H1 (cell line): ENCODE results near the gene RYR3. TPM values are rescaled to one million over a fixed set of nuclear protein-coding genes. Genes with fewer than 3 reads are reported as not detected.

Source experiments
- CTCF ChIA-PET: fragments of 300-600 bp; sonication (Branson Sonifier 250); formaldehyde crosslinking; loops from one replicate; lab custom pipeline; 2021; ENCODE audit not compliant: partially characterized antibody; lab: Charles Lee
- POLR2A ChIA-PET: fragments of 300-600 bp; sonication (Branson Sonifier 250); formaldehyde crosslinking; loops from one replicate; lab custom pipeline; 2021; ENCODE audit warnings: inconsistent platforms; ENCODE audit not compliant: partially characterized antibody; lab: Charles Lee
- DNase-seq, 2 experiments: peaks; one replicate each; pipeline versions ENCODE4 v3.0.0 to v3.0.0-alpha.2; 2010 to 2022; ENCODE audit warnings: low spot score in 2 of 2, low read depth in 1 of 2, mixed read lengths in 1 of 2
- FAIRE-seq: peaks from 2 replicates; lab custom pipeline; 2011; peaks lifted over from hg19 to GRCh38; lab: Jason Lieb, UNC
- H2AFZ ChIP-seq: 2 replicates; pipeline ENCODE4 v1.8.1; 2012; ENCODE audit warnings: low read length, inconsistent platforms
- H2AK5ac ChIP-seq: 2 replicates; pipeline ENCODE4 v1.6.1; 2013; ENCODE audit warnings: low read depth, low read length
- H2BK120ac ChIP-seq: replicated peaks from 2 replicates; pipeline ENCODE3; 2013; ENCODE audit warnings: low read depth, low read length, inconsistent platforms
- H2BK12ac ChIP-seq: 2 replicates; pipeline ENCODE4 v1.6.1; 2013; ENCODE audit warnings: low read depth, low read length
- H2BK15ac ChIP-seq: 2 replicates; pipeline ENCODE4 v1.6.1; 2013; ENCODE audit warnings: low read length
- H2BK20ac ChIP-seq: 2 replicates; pipeline ENCODE4 v1.6.1; 2013; ENCODE audit warnings: low read length
- H2BK5ac ChIP-seq: 2 replicates; pipeline ENCODE4 v1.6.1; 2013; ENCODE audit warnings: low read depth, low read length
- H3K14ac ChIP-seq: 2 replicates; pipeline ENCODE4 v1.6.1; 2013; ENCODE audit warnings: inconsistent platforms; ENCODE audit not compliant: insufficient read length
- H3K18ac ChIP-seq: 2 replicates; pipeline ENCODE4 v1.6.1; 2013; ENCODE audit warnings: low read length; ENCODE audit errors: extremely low read depth
- H3K23ac ChIP-seq: 2 replicates; pipeline ENCODE4 v1.6.1; 2013; ENCODE audit warnings: inconsistent platforms; ENCODE audit not compliant: insufficient read length
- H3K23me2 ChIP-seq: 2 replicates; pipeline ENCODE4 v1.6.1; 2013; ENCODE audit warnings: low read depth, low read length
- H3K27ac ChIP-seq: 2 replicates; pipeline ENCODE4 v1.6.1; 2011; ENCODE audit warnings: low read depth, low read length, inconsistent platforms
- H3K27me3 ChIP-seq, 4 experiments: replicated peaks in 1 of 4; 1 replicate in 1 of 4; 2 replicates in 3 of 4; pipeline versions ENCODE4 v1.6.1 to v1.8.1; 2011 to 2013; ENCODE audit warnings: low read length in 3 of 4, mild to moderate bottlenecking in 3 of 4, inconsistent platforms in 2 of 4, mixed read lengths in 2 of 4, moderate library complexity in 1 of 4; ENCODE audit not compliant: control insufficient read depth in 3 of 4, insufficient read depth in 3 of 4; ENCODE audit errors: extremely low read depth in 1 of 4
- H3K36me3 ChIP-seq, 4 experiments: 2 replicates each; pipeline versions ENCODE4 v1.6.1 to v1.8.1; 2011 to 2013; ENCODE audit warnings: mild to moderate bottlenecking in 4 of 4, low read length in 3 of 4, moderate library complexity in 2 of 4, control low read depth in 1 of 4, inconsistent platforms in 1 of 4; ENCODE audit not compliant: insufficient read depth in 4 of 4, control insufficient read depth in 2 of 4
- H3K4ac ChIP-seq: replicated peaks from 2 replicates; pipeline ENCODE3; 2013; ENCODE audit warnings: low read length, low read depth, mixed read lengths, inconsistent platforms; ENCODE audit not compliant: insufficient read length
- H3K4me1 ChIP-seq, 4 experiments: replicated peaks in 1 of 4; 1 replicate in 1 of 4; 2 replicates in 3 of 4; pipeline versions ENCODE4 v1.6.1 to v1.8.1; 2011 to 2013; ENCODE audit warnings: low read length in 3 of 4, inconsistent platforms in 2 of 4, mixed read lengths in 1 of 4; ENCODE audit not compliant: insufficient read depth in 4 of 4, control insufficient read depth in 3 of 4
- H3K4me2 ChIP-seq, 2 experiments: 2 replicates each; pipeline versions ENCODE4 v1.6.1 to v1.8.1; 2011 to 2013; ENCODE audit warnings: low read depth in 2 of 2, low read length in 2 of 2, control low read depth in 1 of 2, inconsistent platforms in 1 of 2, mild to moderate bottlenecking in 1 of 2; ENCODE audit not compliant: insufficient read depth in 1 of 2
- H3K4me3 ChIP-seq, 4 experiments: fragments of 200-600, 300-600 bp in 1 of 4; sonication (generic), shearing (Covaris generic), sonication (Bioruptor Twin) in 1 of 4; 2 replicates each; pipeline versions ENCODE4 v1.5.1 to v1.8.1; 2011 to 2016; ENCODE audit warnings: low read length in 4 of 4, low read depth in 3 of 4, control low read depth in 2 of 4, inconsistent platforms in 2 of 4, mild to moderate bottlenecking in 2 of 4, mixed read lengths in 1 of 4, moderate library complexity in 1 of 4; ENCODE audit not compliant: insufficient read depth in 2 of 4; ENCODE audit errors: extremely low read depth in 1 of 4
- H3K56ac ChIP-seq: replicated peaks from 2 replicates; pipeline ENCODE3; 2013; ENCODE audit warnings: low read depth, mild to moderate bottlenecking, mixed read lengths, low read length, inconsistent platforms; ENCODE audit not compliant: insufficient read length
- H3K79me1 ChIP-seq: 2 replicates; pipeline ENCODE4 v1.6.1; 2013; ENCODE audit warnings: low read depth, low read length, control low read depth
- H3K79me2 ChIP-seq, 2 experiments: 2 replicates each; pipeline versions ENCODE4 v1.6.1 to v1.8.1; 2012 to 2013; ENCODE audit warnings: low read length in 2 of 2, mild to moderate bottlenecking in 2 of 2, inconsistent platforms in 1 of 2; ENCODE audit not compliant: insufficient read depth in 2 of 2, control insufficient read depth in 1 of 2
- H3K9ac ChIP-seq, 4 experiments: replicated peaks in 1 of 4; 1 replicate in 1 of 4; 2 replicates in 3 of 4; pipeline versions ENCODE4 v1.6.1 to v1.8.1; 2011 to 2013; ENCODE audit warnings: low read depth in 3 of 4, low read length in 3 of 4, control low read depth in 2 of 4, mild to moderate bottlenecking in 2 of 4, moderate library complexity in 2 of 4, inconsistent platforms in 1 of 4; ENCODE audit errors: extremely low read depth in 1 of 4
- H3K9me3 ChIP-seq, 2 experiments: 2 replicates each; pipeline versions ENCODE4 v1.6.1 to v1.8.1; 2012 to 2013; ENCODE audit warnings: mild to moderate bottlenecking in 2 of 2, moderate library complexity in 2 of 2, control low read depth in 1 of 2, inconsistent platforms in 1 of 2, low read depth in 1 of 2, low read length in 1 of 2, mixed read lengths in 1 of 2; ENCODE audit not compliant: insufficient read depth in 2 of 2
- H4K20me1 ChIP-seq, 2 experiments: replicated peaks in 1 of 2; 2 replicates each; pipeline versions ENCODE3 to v1.8.1; 2011 to 2013; ENCODE audit warnings: inconsistent platforms in 2 of 2, low read length in 2 of 2, mild to moderate bottlenecking in 1 of 2; ENCODE audit not compliant: insufficient read depth in 2 of 2, control insufficient read depth in 1 of 2
- H4K5ac ChIP-seq: 2 replicates; pipeline ENCODE4 v1.6.1; 2013; ENCODE audit warnings: low read length, low read depth, mixed read lengths, inconsistent platforms; ENCODE audit not compliant: insufficient read length
- H4K8ac ChIP-seq: 2 replicates; pipeline ENCODE4 v1.8.0; 2013; ENCODE audit warnings: mild to moderate bottlenecking, moderate library complexity, low read length, inconsistent platforms; ENCODE audit not compliant: insufficient read depth; ENCODE audit errors: extremely low read depth
- H4K91ac ChIP-seq: replicated peaks from 2 replicates; pipeline ENCODE3; 2013; ENCODE audit warnings: low read length, mixed read lengths, inconsistent platforms; ENCODE audit not compliant: insufficient read length
- CEBPB ChIP-seq: IDR thresholded peaks from 2 replicates; pipeline ENCODE4 v1.6.1; 2012; ENCODE audit warnings: low read depth, low read length
- CHD1 ChIP-seq: IDR thresholded peaks from 2 replicates; pipeline ENCODE4 v1.6.1; 2012; ENCODE audit warnings: low read depth, low read length, improper control_type of control experiment
- POLR2A ChIP-seq, 2 experiments: IDR thresholded peaks; 1 replicate in 1 of 2; 2 replicates in 1 of 2; pipeline ENCODE4 v1.6.1; 2011; ENCODE audit warnings: low read depth in 2 of 2, low read length in 2 of 2, mild to moderate bottlenecking in 2 of 2; ENCODE audit errors: control extremely low read depth in 1 of 2
- RBBP5 ChIP-seq: IDR thresholded peaks from 2 replicates; pipeline ENCODE4 v1.7.1; 2012; ENCODE audit warnings: low read depth, mild to moderate bottlenecking, inconsistent platforms, low read length, moderate library complexity, borderline replicate concordance
- SP1 ChIP-seq: IDR thresholded peaks from 2 replicates; pipeline ENCODE4 v1.6.1; 2011; ENCODE audit warnings: low read depth, low read length
- TBP ChIP-seq: IDR thresholded peaks from 2 replicates; pipeline ENCODE4 v1.6.1; 2011; ENCODE audit warnings: low read depth, low read length, improper control_type of control experiment
- TCF12 ChIP-seq: IDR thresholded peaks from 2 replicates; pipeline ENCODE4 v1.6.1; 2011; ENCODE audit warnings: low read depth, mild to moderate bottlenecking, low read length
- YY1 ChIP-seq: IDR thresholded peaks from 2 replicates; pipeline ENCODE4 v1.6.1; 2011; ENCODE audit warnings: low read depth, mild to moderate bottlenecking, low read length
- WGBS, 2 experiments: shearing (Covaris generic) in 1 of 2; methylation state at CpG; one replicate each; pipeline versions ENCODE4 v1.1.6 to v1.1.7; 2013 to 2015; ENCODE audit warnings: low lambda C conversion rate in 2 of 2, mixed read lengths in 2 of 2, inconsistent platforms in 1 of 2, low coverage in 1 of 2, missing lambda C conversion rate in 1 of 2; ENCODE audit not compliant: insufficient replicate concordance in 2 of 2, insufficient coverage in 1 of 2, insufficient read length in 1 of 2; ENCODE audit errors: extremely low coverage in 1 of 2, missing lambda C conversion rate in 1 of 2; 5-methylcytosine and 5-hydroxymethylcytosine counted together
- polyA plus RNA-seq, 7 experiments: library from polyadenylated mRNA; depleted of rRNA in 3 of 7; stranded (reverse) in 5 of 7; unstranded in 2 of 7; fragments of >200 nt in 5 of 7; fragments of 200-250 nt in 2 of 7; gene quantifications; 1 replicate in 5 of 7; 2 replicates in 1 of 7; 4 replicates in 1 of 7; pipeline versions ENCODE4 v1.2.1 to v1.2.3, GENCODE V29; 2011 to 2013; ENCODE audit warnings: missing spikeins in 2 of 7, mixed read lengths in 2 of 7
- total RNA-seq: library from RNA; stranded (reverse); fragmentation: NEBNext Ultra II Directional; extraction: Animal tissue kit (Norgen Biotek cat#: 25700); gene quantifications from 2 replicates; pipeline ENCODE4 v1.2.1, GENCODE V29; 2021

The RYR3 gene
- total and polyA plus RNA-seq, 2 of the 8 experiments (the other 6 are each of a cell fraction or from before 2014, with no cell fraction given), result 0.33 to 3.4 TPM

GRCh38 chr15:33865416-33865815 lies 554.6 kb downstream of the RYR3 start:
- Histone ChIP-seq H2AFZ (no peak overlapping the region), H3K79me1 (no peaks in the 10 kb centered on the region), H3K56ac (no peak overlapping the region), H3K4me1 (peaks cover 0 to 5% (median under 1%) of the 10 kb centered on the region in 4 experiments; a peak in 2 of 7 replicates), H3K23me2 (no peaks in the 10 kb centered on the region), H3K27ac (no peak overlapping the region), H4K20me1 (no peaks in the 10 kb centered on the region), H4K91ac (no peak overlapping the region), H4K5ac (no peak overlapping the region), H2BK20ac (no peak overlapping the region), H3K9me3 (no peaks in the 10 kb centered on the region), H3K23ac (no peak overlapping the region), H2BK15ac (no peak overlapping the region), H3K4me3 (no peak overlapping the region), H3K4ac (no peak overlapping the region), H3K27me3 (no peaks in the 10 kb centered on the region), H2BK12ac (no peak overlapping the region), H3K36me3 (no peaks in the 10 kb centered on the region), H3K79me2 (no peaks in the 10 kb centered on the region), H2AK5ac (no peak overlapping the region)
- 87% methylated on average over 6 of the region's 6 CpGs; no CpG with 5 or more reads in 1 of the 2 experiments for WGBS, 2 experiments
- POLR2A ChIA-PET, result no interaction called here
- no peak for TF ChIP-seq RBBP5
- TF ChIP-seq TCF12, result no peak
- TF ChIP-seq CEBPB, result no peak
- TF ChIP-seq CHD1, result no peak
- TF ChIP-seq SP1, result no peak
- TF ChIP-seq YY1, result no peak
- no peak for TF ChIP-seq POLR2A (IDR thresholded peaks at IDR 0.05; ENCODE audit: control extremely low read depth in 1 of 2, low read depth in 2 of 2, low read length in 2 of 2)
- no peak for TF ChIP-seq TBP
- TF ChIP-seq, all 59 proteins: peak for 0
- Histone ChIP-seq H3K9ac (no peak overlapping the region), H3K14ac (no peak overlapping the region), H2BK5ac (no peak overlapping the region), H4K8ac (no peak overlapping the region), H3K18ac (no peak overlapping the region), H3K4me2 (no peak overlapping the region), H2BK120ac (no peak overlapping the region)
- no peak for DNase-seq
- no peak for FAIRE-seq
- CTCF ChIA-PET, result no interaction called here
